Subcutaneous abdominal adipose tissue (tissue), 5 donors: ENCODE measurements around the gene WARS2.

Source experiments
- H3K27ac ChIP-seq: one replicate; pipeline ENCODE4 v1.7.0; 2013; ENCODE audit warnings: low read depth, mild to moderate bottlenecking, inconsistent platforms, low read length, moderate library complexity
- H3K27me3 ChIP-seq, 5 donors: one replicate each; pipeline ENCODE4 v1.7.0; 2013; ENCODE audit warnings: low read length in 5 of 5, inconsistent platforms in 1 of 5; ENCODE audit not compliant: control insufficient read depth in 5 of 5, insufficient read depth in 4 of 5
- H3K36me3 ChIP-seq, 5 donors: one replicate each; pipeline ENCODE4 v1.7.0; 2013; ENCODE audit warnings: low read length in 5 of 5; ENCODE audit not compliant: control insufficient read depth in 5 of 5, insufficient read depth in 5 of 5
- H3K4me1 ChIP-seq, 5 donors: one replicate each; pipeline ENCODE4 v1.7.0; 2013; ENCODE audit warnings: low read length in 5 of 5, mild to moderate bottlenecking in 3 of 5, moderate library complexity in 1 of 5; ENCODE audit not compliant: control insufficient read depth in 5 of 5, insufficient read depth in 5 of 5
- H3K4me3 ChIP-seq, 5 donors: one replicate each; pipeline ENCODE4 v1.7.0; 2013; ENCODE audit warnings: low read length in 5 of 5, low read depth in 1 of 5
- H3K9ac ChIP-seq, 5 donors: one replicate each; pipeline ENCODE4 v1.7.0; 2013; ENCODE audit warnings: low read length in 5 of 5, mild to moderate bottlenecking in 4 of 5, moderate library complexity in 3 of 5
- H3K9me3 ChIP-seq, 5 donors: one replicate each; pipeline ENCODE4 v1.7.0; 2013; ENCODE audit warnings: low read length in 5 of 5; ENCODE audit not compliant: control insufficient read depth in 5 of 5
- donor health status: healthy.
- donor health status: healthy.
- donor health status: healthy.
- donor health status: healthy.
- donor health status: healthy.

WARS2 gene

DNA sequence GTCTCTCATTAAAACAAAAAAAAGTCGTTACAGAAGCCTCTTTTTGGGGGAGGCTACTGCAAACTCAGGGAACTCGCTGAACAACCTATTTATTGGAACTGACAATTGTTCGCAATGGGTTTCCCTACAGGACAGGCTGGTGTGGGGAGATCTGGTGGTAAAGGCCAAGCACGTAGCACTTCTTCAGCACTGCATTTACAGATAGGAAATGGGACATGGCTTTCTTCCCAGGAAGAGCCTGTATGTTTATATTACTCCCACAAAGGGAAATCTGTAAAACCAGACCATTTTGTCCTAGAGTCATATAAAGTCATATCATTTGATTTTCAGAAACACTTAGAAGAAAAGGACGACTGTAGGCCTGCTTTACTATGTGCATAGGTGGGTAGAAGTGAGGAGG lies 113.5 kb downstream of the WARS2 start:
- Histone ChIP-seq H3K4me1 (peaks cover 0 to 3% (median 0%) of the 10 kb centered on the region in 5 donors), H3K27me3 (no peaks in the 10 kb centered on the region), H3K4me3 (no peak overlapping the region), H3K9ac (no peak overlapping the region), H3K27ac (no peak overlapping the region), H3K9me3 (no peaks in the 10 kb centered on the region), H3K36me3 (peaks cover 0 to 8% (median 5%) of the 10 kb centered on the region in 5 donors)

GRCh38 chr1:119015547-119015946 lies 124.9 kb downstream of the WARS2 start:
- Histone ChIP-seq H3K27ac (no peak overlapping the region), H3K9ac (no peak overlapping the region), H3K9me3 (no peaks in the 10 kb centered on the region), H3K27me3 (no peaks in the 10 kb centered on the region), H3K4me1 (no peaks in the 10 kb centered on the region), H3K36me3 (peaks cover 0 to 5% (median 2%) of the 10 kb centered on the region in 5 donors), H3K4me3 (no peak overlapping the region)

DNA sequence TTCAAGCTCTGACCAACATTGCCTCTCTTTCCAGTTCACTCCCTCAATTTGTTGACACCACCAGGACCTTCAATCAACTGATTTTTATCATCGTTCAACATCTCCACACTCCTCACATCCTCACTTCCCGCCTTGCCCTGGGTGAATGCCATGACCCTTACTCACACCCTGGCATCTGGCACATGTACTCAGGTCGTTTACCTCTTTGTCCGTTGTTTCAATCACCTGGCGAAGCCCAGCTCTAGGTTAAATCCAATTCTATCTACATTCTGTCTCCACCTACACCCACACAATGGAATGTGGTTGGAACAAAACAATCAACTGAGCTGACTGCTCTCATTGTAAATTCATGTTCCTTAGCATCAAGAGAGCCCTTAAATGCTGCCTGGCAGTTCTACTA lies 128.1 kb downstream of the WARS2 start:
- no peak overlapping the region for H3K9ac ChIP-seq

GRCh38 chr1:119011706-119012105 lies 128.7 kb downstream of the WARS2 start:
- H3K36me3 ChIP-seq = no peaks in the 10 kb centered on the region
- H3K4me1 ChIP-seq = peaks cover 0 to 20% (median 15%) of the 10 kb centered on the region in 5 donors
- no peaks in the 10 kb centered on the region for H3K9me3 ChIP-seq
- H3K9ac ChIP-seq = no peak overlapping the region
- no peak overlapping the region for H3K4me3 ChIP-seq
- H3K27ac ChIP-seq = no peak overlapping the region
- peaks cover 14 to 17% (median 15%) of the 10 kb centered on the region in 5 donors for H3K27me3 ChIP-seq

More for the DNA sequence above, 128.1 kb downstream of the WARS2 start:
- Histone ChIP-seq H3K9me3 (no peaks in the 10 kb centered on the region), H3K27me3 (peaks cover 7 to 11% (median 8%) of the 10 kb centered on the region in 5 donors), H3K36me3 (no peaks in the 10 kb centered on the region), H3K4me3 (no peak overlapping the region), H3K4me1 (peaks cover 0 to 16% (median 11%) of the 10 kb centered on the region in 5 donors), H3K27ac (no peak overlapping the region)

- H3K9me3 ChIP-seq = peaks cover 0 to 2% (median 0%) of the 10 kb centered on the region in 5 donors
- no peak overlapping the region for H3K27ac ChIP-seq
- H3K36me3 ChIP-seq = no peaks in the 10 kb centered on the region
- H3K9ac ChIP-seq = no peak overlapping the region
- peaks cover 19 to 23% (median 20%) of the 10 kb centered on the region in 5 donors for H3K27me3 ChIP-seq
- no peak overlapping the region for H3K4me3 ChIP-seq
- H3K4me1 ChIP-seq = peaks cover 0 to 23% (median 19%) of the 10 kb centered on the region in 5 donors
Measured at GRCh38 chr1:119011116-119011515, 129.3 kb downstream of the WARS2 start.

GRCh38 chr1:119010201-119010600 lies 130.3 kb downstream of the WARS2 start:
- Histone ChIP-seq H3K4me1 (peaks cover 0 to 23% (median 19%) of the 10 kb centered on the region in 5 donors), H3K36me3 (no peaks in the 10 kb centered on the region), H3K4me3 (no peak overlapping the region), H3K9ac (no peak overlapping the region), H3K9me3 (peaks cover 0 to 2% (median 0%) of the 10 kb centered on the region in 5 donors), H3K27me3 (peaks cover 23 to 30% (median 26%) of the 10 kb centered on the region in 5 donors), H3K27ac (no peak overlapping the region)

GRCh38 chr1:119009312-119009655 lies 131.2 kb downstream of the WARS2 start:
- H3K27ac ChIP-seq = no peak overlapping the region
- H3K36me3 ChIP-seq = no peaks in the 10 kb centered on the region
- peak overlapping the region in 1 of 5 donors; percentile 40 for H3K4me3 ChIP-seq
- H3K9ac ChIP-seq = no peak overlapping the region
- peaks cover 0 to 2% (median 0%) of the 10 kb centered on the region in 5 donors for H3K9me3 ChIP-seq
- peaks cover 0 to 23% (median 19%) of the 10 kb centered on the region in 5 donors for H3K4me1 ChIP-seq
- peaks cover 23 to 33% (median 26%) of the 10 kb centered on the region in 5 donors for H3K27me3 ChIP-seq

GRCh38 chr1:119008483-119009311 lies 131.8 kb downstream of the WARS2 start:
- Histone ChIP-seq H3K9me3 (peaks cover 0 to 2% (median 0%) of the 10 kb centered on the region in 5 donors), H3K4me3 (peak overlapping the region; percentile 40 to 58 (median 46)), H3K4me1 (peaks cover 0 to 23% (median 19%) of the 10 kb centered on the region in 5 donors), H3K27me3 (peaks cover 23 to 36% (median 26%) of the 10 kb centered on the region in 5 donors), H3K27ac (no peak overlapping the region), H3K36me3 (no peaks in the 10 kb centered on the region), H3K9ac (no peak overlapping the region)

- peaks cover 0 to 2% (median 0%) of the 10 kb centered on the region in 5 donors for H3K9me3 ChIP-seq
- no peak overlapping the region for H3K27ac ChIP-seq
- peak overlapping the region; percentile 26 to 58 (median 45) for H3K4me3 ChIP-seq
- no peaks in the 10 kb centered on the region for H3K36me3 ChIP-seq
- H3K4me1 ChIP-seq = peaks cover 0 to 23% (median 19%) of the 10 kb centered on the region in 5 donors
- H3K9ac ChIP-seq = no peak overlapping the region
- H3K27me3 ChIP-seq = peaks cover 23 to 36% (median 27%) of the 10 kb centered on the region in 5 donors
Measured at GRCh38 chr1:119007670-119008482, 132.6 kb downstream of the WARS2 start.

- no peaks in the 10 kb centered on the region for H3K36me3 ChIP-seq
- no peak overlapping the region for H3K27ac ChIP-seq
- peaks cover 23 to 40% (median 32%) of the 10 kb centered on the region in 5 donors for H3K27me3 ChIP-seq
- no peak overlapping the region for H3K9ac ChIP-seq
- H3K4me1 ChIP-seq = peaks cover 0 to 27% (median 21%) of the 10 kb centered on the region in 5 donors
- peaks cover 0 to 2% (median 0%) of the 10 kb centered on the region in 5 donors for H3K9me3 ChIP-seq
- no peak overlapping the region for H3K4me3 ChIP-seq
Measured at GRCh38 chr1:119007339-119007669, 133.1 kb downstream of the WARS2 start.
